Activated T-cell treated with anti-CD3 and anti-CD28 coated beads, Interleukin-2, amount 50 U/mL, for 4 hours (primary cell): ENCODE results near the gene G3BP2. TPM values are rescaled to one million over a fixed set of nuclear protein-coding genes. Genes with fewer than 3 reads are reported as not detected.
"Not testable (repeated sequence)": the region's sequence is repeated elsewhere in the genome, so short reads cannot be mapped to it uniquely, and the experiment has no call there.

Experiments
- ATAC-seq, 2 donors: fragments of 200-7000 bp; cut with Tn5 transposase; one replicate each; pipeline ENCODE4 v1.10.0; 2021
- DNase-seq: peaks from one replicate; pipeline ENCODE4 v3.0.0-alpha.2; 2020
- H3K27me3 Mint-ChIP-seq: one replicate; pipeline ENCODE4 v1.8.0; 2021; ENCODE audit warnings: low read depth, mixed read lengths
- H3K36me3 Mint-ChIP-seq: one replicate; pipeline ENCODE4 v1.8.0; 2022; ENCODE audit warnings: mixed read lengths; ENCODE audit not compliant: insufficient read depth
- H3K4me1 Mint-ChIP-seq: one replicate; pipeline ENCODE4 v1.8.0; 2021; ENCODE audit warnings: low read depth, mixed read lengths
- H3K4me3 Mint-ChIP-seq: one replicate; pipeline ENCODE4 v1.8.0; 2021; ENCODE audit warnings: mild to moderate bottlenecking, moderate library complexity, mixed read lengths
- H3K9me3 Mint-ChIP-seq: one replicate; pipeline ENCODE4 v1.8.0; 2021; ENCODE audit warnings: mixed read lengths
- total RNA-seq, 3 donors: library from RNA; stranded (reverse); gene quantifications; one replicate each; pipeline ENCODE4 v1.2.1, GENCODE V29; 2021

Gene G3BP2
- total RNA-seq, 3 donors from 2014 or later, result 177 to 196 (median 189) TPM

DNA sequence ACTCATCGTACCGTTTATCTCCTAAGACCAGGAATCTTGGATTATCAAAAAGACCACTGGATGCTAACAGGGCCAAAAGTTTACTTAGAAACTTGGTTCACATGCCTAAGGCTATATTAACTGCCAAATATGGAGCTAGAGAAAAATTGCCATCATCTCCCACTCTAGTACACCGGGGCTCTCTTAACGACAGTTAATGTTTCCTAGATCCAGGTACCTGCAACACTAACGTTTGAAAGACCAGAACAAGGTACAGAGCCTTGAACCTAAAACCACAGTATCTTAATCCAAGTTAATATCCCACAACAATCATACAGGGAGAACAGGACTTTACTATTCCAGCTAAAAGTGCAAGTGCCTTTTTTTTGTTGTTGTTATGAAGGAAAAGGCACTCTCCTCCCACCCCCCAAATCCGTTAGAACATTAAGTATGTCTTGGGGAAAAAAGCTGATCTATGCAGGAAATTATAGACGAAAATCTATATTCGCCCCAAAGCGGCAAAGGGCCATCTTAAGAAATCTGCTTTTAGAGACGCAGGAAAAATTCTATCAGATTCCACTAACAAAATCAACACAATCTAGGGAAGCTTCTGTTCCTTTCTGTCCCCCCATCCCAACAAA lies 1.3 kb downstream of the G3BP2 start:
- H3K4me3 Mint-ChIP-seq, result peak overlapping the region; percentile 100
- no peak for DNase-seq
- H3K9me3 Mint-ChIP-seq, result no peaks in the 10 kb centered on the region
- no peak for ATAC-seq
- peaks cover 57% of the 10 kb centered on the region for H3K4me1 Mint-ChIP-seq
- H3K36me3 Mint-ChIP-seq, result peaks cover 2% of the 10 kb centered on the region
- no peaks in the 10 kb centered on the region for H3K27me3 Mint-ChIP-seq

DNA sequence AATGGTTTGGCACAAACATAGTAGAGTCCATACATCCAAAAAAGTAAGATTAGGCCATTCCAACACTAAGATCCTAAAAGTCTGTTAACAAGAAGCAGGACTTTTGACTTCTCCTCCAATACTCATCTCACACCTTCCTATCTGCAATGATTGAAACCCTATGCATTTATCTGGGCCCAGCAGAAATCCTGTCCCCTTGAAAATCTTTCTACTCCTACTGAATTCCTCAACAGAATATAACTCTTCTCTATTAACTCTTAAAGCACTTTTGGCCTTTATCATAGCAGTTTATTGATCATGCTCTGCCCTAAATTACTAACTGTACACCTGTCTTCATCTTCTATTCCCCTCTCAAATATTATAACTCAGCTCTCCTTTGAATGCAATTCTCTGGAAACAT lies 4.6 kb downstream of the G3BP2 start:
- DNase-seq (no peak), ATAC-seq (no peak)
- Mint-ChIP-seq H3K4me1 (peaks cover 70% of the 10 kb centered on the region), H3K9me3 (no peaks in the 10 kb centered on the region), H3K4me3 (peak overlapping the region; percentile 59), H3K27me3 (no peaks in the 10 kb centered on the region), H3K36me3 (peaks cover 2% of the 10 kb centered on the region)

DNA sequence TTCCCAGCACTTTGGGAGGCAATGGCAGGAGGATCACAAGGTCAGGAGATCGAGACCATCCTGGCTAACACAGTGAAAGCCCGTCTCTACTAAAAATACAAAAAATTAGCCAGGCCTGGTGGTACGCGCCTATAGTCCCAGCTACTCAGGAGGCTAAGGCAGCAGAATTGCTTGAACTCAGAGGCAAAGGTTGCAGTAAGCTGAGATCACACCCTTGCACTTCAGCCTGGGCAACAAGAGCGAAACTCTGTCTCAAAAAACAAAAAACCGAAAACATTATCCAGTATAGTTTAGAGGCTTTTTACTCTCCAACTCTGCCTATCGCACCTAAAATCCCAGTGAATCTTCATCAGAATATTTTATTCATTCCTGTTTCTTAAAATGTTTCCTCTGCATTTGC lies 5.6 kb downstream of the G3BP2 start:
- H3K9me3 Mint-ChIP-seq, H3K27me3 Mint-ChIP-seq, DNase-seq, H3K36me3 Mint-ChIP-seq, ATAC-seq: not testable (repeated sequence)
- H3K4me3 Mint-ChIP-seq, result peak overlapping the region; percentile 59
- H3K4me1 Mint-ChIP-seq, result peaks cover 72% of the 10 kb centered on the region

DNA sequence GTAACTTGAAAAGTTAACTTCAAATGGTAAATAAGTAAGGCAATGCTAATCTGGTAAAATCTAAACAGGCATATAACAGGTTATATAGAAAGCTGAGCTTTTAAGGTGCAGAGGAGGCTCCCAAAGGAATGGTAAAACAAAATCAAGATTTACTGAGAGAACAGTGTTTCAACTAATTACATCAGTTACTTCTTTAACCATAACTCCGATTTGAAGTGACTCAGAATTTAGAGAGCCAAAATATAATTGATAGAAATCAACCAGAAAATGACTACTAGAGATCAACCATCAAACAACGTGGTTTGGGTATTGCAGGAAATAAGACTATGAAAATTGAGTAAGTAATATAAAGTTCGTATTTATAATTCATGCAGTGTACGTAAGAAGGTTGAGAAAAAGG lies 6.9 kb downstream of the G3BP2 start:
- peaks cover 6% of the 10 kb centered on the region for H3K36me3 Mint-ChIP-seq
- ATAC-seq, result peak; percentile 42 to 62

DNA sequence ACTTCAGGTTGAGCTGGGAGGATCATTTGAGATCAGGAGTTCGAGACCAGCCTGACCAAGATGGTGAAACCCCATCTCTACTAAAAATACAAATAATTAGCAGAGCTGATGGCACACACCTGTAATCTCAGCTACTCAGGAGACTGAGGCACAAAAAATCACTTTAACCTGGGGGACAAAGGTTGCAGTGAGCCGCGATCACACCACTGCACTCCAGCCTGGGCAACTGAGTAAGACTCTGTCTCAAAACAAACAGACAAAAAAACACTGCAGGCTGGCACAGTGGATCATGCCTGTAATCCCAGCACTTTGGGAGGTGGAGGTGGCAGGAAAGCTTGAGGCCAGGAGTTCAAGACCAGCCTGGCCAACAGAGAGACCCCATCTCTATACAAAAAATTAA lies 8.6 kb downstream of the G3BP2 start:
- H3K4me3 Mint-ChIP-seq, H3K9me3 Mint-ChIP-seq, H3K27me3 Mint-ChIP-seq, H3K36me3 Mint-ChIP-seq, ATAC-seq, DNase-seq: not testable (repeated sequence)
- H3K4me1 Mint-ChIP-seq, result peaks cover 67% of the 10 kb centered on the region

More for the DNA sequence above, 6.9 kb downstream of the G3BP2 start:
- no peaks in the 10 kb centered on the region for H3K9me3 Mint-ChIP-seq
- H3K27me3 Mint-ChIP-seq, result no peaks in the 10 kb centered on the region
- peaks cover 76% of the 10 kb centered on the region for H3K4me1 Mint-ChIP-seq
- peak overlapping the region; percentile 55 for H3K4me3 Mint-ChIP-seq
- DNase-seq, result no peak

DNA sequence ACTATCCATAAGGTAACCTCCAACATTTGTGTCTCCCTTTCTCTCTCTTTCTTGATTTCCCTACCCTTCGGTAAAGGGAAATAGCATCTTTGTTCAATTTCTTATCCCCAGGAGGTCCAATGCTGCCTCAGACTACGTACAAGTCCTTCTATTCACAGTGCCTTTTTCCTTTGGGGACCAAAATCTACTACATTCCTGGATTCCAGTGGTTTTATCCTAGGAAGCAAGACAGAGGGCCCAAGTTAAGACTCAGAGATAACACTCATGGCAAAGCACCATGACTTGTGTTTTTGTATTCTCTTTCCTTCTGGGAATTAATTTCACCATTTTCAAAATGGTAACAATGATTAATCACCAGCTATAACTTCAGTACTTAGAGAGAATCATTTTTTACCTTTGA lies 10.6 kb downstream of the G3BP2 start:
- Mint-ChIP-seq H3K4me1 (peaks cover 59% of the 10 kb centered on the region), H3K36me3 (peaks cover 26% of the 10 kb centered on the region), H3K4me3 (no peak overlapping the region), H3K9me3 (no peaks in the 10 kb centered on the region), H3K27me3 (no peaks in the 10 kb centered on the region)
- no peak for ATAC-seq
- DNase-seq, result no peak

DNA sequence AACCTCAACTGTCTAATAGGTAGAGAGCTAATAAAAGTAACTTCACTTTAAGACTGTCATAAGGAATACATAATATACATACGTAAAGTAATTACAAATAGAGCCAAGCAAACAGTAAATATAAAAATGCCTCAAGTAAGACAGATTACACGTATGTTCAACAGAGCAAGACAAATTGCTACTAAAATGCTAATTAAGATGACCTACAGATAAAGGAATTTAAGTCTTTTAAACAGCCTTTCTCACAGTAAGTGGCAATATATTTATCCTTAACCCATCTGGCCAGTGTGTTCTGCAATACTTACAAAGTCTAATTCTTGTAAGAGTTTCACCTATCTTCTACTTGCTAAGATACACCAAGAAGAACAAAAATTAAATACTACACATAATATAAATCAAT lies 12.7 kb downstream of the G3BP2 start:
- no peak for ATAC-seq

DNA sequence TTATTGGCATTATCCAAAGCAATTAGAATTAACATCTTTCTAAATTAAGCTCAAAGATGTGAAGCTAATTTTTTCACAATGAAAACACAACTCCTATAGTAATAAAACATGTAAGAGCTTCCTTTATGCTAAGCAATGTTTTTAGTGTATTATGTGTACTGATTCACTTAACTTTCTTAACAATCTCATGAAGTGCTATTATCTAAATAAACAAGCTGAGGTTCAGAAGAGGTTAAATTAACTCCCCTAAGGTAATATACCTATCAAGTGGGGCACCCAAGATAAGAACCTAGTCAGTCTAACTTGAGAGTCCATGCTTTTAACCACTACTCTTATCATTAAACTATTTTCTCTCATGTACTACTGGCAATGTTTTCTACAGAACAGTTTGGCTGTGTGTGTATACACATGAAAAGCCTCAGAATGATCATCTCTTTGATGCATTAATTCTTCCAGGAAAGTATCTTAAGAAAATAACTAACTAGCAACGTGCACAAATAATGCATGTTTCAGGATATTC lies 13.6 kb downstream of the G3BP2 start:
- H3K9me3 Mint-ChIP-seq, result no peaks in the 10 kb centered on the region
- peaks cover 58% of the 10 kb centered on the region for H3K4me1 Mint-ChIP-seq
- no peak overlapping the region for H3K4me3 Mint-ChIP-seq
- H3K36me3 Mint-ChIP-seq, result peaks cover 39% of the 10 kb centered on the region
- no peak for DNase-seq
- ATAC-seq, result no peak
- H3K27me3 Mint-ChIP-seq, result no peaks in the 10 kb centered on the region

More for the DNA sequence above, 12.7 kb downstream of the G3BP2 start:
- Mint-ChIP-seq H3K9me3 (no peaks in the 10 kb centered on the region), H3K4me1 (peaks cover 56% of the 10 kb centered on the region), H3K4me3 (no peak overlapping the region), H3K36me3 (peaks cover 35% of the 10 kb centered on the region), H3K27me3 (no peaks in the 10 kb centered on the region)
- no peak for DNase-seq

DNA sequence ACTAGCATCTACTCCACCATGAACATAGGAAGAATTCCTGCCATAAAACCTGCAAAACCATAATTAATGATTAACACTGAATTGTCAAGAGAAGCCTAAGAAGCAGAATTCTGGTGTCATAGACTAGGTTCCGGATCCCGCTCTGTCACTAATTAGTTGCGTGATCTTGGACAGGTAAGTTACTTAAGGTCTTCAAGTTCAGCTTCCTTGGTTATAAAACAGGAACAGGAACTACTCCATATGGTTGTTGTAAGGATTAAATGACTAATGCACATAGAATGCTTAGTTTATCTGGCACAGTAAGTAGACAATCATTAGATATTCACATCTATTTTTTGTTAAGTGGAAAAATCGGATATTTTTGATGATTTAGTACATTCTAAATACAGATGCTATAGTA lies 14.3 kb downstream of the G3BP2 start:
- Mint-ChIP-seq H3K9me3 (no peaks in the 10 kb centered on the region), H3K4me3 (no peak overlapping the region), H3K4me1 (peaks cover 64% of the 10 kb centered on the region), H3K27me3 (no peaks in the 10 kb centered on the region), H3K36me3 (peaks cover 44% of the 10 kb centered on the region)
- ATAC-seq, result no peak
- no peak for DNase-seq

DNA sequence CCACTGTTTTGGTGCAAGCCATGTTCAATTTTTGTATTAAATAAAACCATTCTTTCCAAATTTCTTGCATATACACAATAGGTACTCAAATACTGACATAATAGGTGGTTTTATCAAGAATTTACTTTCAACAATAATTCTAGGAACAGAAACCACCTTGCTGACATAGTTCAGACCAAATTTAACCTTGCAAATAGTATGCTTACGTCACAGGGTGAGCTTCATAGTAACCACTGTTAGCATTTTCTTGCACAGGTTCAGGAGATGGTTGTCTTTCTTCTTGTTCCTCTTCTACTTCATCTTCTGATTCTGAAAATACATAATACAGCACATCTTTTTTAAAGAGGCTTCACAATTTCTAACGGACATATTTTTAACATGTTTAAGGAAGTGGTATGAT lies 17.6 kb downstream of the G3BP2 start:
- Mint-ChIP-seq H3K9me3 (no peaks in the 10 kb centered on the region), H3K4me3 (no peak overlapping the region), H3K36me3 (peaks cover 41% of the 10 kb centered on the region), H3K4me1 (peaks cover 51% of the 10 kb centered on the region), H3K27me3 (no peaks in the 10 kb centered on the region)
- DNase-seq (no peak), ATAC-seq (peak; percentile 78 to 84)

DNA sequence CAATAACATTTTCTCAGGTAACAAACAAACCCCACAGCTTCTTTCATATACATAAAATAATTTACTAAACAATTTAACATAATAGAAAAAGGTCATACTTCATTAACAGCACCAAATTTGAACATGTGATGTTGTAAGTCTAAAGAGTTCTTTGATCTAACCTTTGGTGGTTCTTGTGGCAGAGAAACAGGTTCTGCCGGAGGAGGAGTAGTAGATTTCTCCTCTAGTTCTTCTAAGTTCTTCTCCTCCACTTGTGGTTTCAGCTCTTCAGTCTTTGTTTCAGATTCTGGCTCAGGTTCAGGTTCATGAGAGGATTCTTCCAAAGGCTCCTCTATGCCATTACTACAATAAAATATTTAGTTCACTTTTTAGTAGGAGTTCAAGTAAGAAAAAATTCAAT lies 18.3 kb downstream of the G3BP2 start:
- no peak for DNase-seq
- Mint-ChIP-seq H3K36me3 (peaks cover 40% of the 10 kb centered on the region), H3K27me3 (no peaks in the 10 kb centered on the region), H3K4me1 (peaks cover 48% of the 10 kb centered on the region), H3K9me3 (no peaks in the 10 kb centered on the region), H3K4me3 (peak overlapping the region; percentile 27)
- ATAC-seq, result peak; percentile 42 to 47

DNA sequence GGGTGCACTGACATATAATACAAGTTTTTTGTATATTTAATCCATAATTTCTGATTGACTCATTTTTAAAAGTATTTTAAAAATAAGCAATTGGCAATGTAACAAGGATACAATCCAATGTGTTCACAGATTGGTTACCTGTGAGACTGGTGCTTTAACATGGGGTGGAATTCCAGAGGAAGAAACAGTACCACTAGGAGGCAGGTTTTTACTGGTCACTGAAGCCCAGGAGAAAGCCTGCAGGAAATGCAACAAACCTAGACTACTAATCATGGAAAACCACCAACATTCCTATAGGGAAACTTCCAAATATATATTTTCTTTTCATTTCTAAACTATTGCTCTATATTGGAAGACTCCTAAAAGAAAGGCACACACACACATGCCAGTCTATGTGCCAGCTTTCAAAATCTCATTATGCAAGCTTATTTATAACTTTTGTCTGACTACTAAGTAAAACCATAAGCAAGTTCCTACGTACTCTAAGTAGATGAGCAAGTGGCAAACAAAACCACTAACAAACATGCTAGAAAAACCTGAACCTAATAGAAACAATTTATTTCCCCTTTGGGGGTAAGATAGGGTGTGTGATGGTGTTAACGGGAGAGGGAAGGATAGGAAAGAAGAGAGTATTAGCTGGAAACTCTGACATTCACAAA lies 19.2 kb downstream of the G3BP2 start:
- Mint-ChIP-seq H3K36me3 (peaks cover 33% of the 10 kb centered on the region), H3K4me3 (no peak overlapping the region), H3K9me3 (no peaks in the 10 kb centered on the region), H3K27me3 (no peaks in the 10 kb centered on the region), H3K4me1 (peaks cover 44% of the 10 kb centered on the region)
- DNase-seq (no peak), ATAC-seq (peak in 1 of 2 donors; percentile 15)

DNA sequence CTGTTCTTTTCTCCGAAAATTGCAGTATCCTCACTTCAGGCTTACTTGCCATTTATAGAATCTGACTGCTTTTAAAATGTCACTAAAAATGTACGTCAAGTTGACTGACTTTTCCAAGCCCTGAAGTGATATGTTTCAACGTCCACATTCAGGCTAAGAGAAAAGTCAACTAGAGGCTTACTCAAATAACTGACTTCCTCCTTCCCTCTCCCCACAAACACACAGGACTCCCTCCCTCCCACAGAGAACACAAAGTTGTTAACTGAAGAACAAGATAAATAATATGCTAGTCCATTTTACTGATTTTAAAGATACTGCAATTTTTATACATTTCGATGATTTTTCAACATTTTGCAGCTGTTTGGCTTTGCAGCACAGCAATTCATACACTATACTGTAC lies 29.1 kb downstream of the G3BP2 start:
- H3K4me3 Mint-ChIP-seq, result no peak overlapping the region
- H3K27me3 Mint-ChIP-seq, result no peaks in the 10 kb centered on the region
- ATAC-seq (no peak), DNase-seq (no peak)
- H3K36me3 Mint-ChIP-seq, result peaks cover 47% of the 10 kb centered on the region
- peaks cover 7% of the 10 kb centered on the region for H3K4me1 Mint-ChIP-seq
- H3K9me3 Mint-ChIP-seq, result no peaks in the 10 kb centered on the region

DNA sequence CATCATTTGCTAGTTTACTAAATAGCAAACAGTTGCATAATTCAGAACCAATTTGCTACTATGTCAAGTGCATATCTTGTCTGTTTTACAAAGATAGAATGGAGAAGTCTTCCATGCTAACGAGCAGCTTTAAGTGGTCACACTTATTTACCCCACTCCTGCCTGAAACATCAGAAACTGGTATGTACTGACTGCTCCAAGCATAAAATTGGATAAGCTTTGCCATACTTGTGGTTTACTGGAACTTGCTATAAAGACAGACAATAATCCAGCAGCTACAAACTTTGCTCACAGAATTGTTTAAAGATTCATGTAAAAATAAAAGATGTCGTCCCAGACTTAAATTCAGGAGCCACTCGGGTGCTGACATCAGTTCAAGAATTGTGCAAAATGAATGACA lies 29.6 kb downstream of the G3BP2 start:
- H3K27me3 Mint-ChIP-seq, result no peaks in the 10 kb centered on the region
- no peak overlapping the region for H3K4me3 Mint-ChIP-seq
- H3K9me3 Mint-ChIP-seq, result no peaks in the 10 kb centered on the region
- no peak for ATAC-seq
- DNase-seq, result no peak
- peaks cover 7% of the 10 kb centered on the region for H3K4me1 Mint-ChIP-seq
- H3K36me3 Mint-ChIP-seq, result peaks cover 46% of the 10 kb centered on the region

DNA sequence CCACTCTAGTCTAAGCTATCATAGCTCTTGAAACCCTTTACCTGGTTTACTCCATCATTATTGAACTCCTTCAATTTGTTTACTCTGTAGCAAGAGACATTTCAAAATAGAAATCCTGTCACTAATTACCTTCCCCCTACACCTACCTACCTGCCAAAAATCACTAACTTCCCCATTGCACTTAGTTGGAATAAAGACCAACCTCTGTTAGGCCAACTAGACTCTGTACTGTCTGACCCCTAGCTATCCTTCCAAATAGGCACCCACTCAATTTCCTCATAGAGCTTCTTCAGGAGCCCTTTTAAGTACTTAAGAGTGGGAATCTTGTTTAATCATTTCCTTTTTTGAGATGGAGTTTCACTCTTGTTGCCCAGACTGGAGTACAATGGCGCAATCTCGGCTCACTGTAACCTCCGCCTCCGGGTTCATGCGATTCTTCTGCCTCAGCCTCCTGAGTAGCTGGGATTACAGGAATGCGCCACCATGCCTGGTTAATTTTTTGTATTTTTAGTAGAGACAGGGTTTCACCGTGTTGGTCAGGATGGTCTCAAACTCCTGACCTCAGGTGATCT lies 34.0 kb downstream of the G3BP2 start:
- Mint-ChIP-seq H3K27me3 (no peaks in the 10 kb centered on the region), H3K4me3 (no peak overlapping the region), H3K36me3 (peaks cover 14% of the 10 kb centered on the region), H3K4me1 (peaks cover 7% of the 10 kb centered on the region), H3K9me3 (no peaks in the 10 kb centered on the region)
- DNase-seq, result no peak
- ATAC-seq, result no peak
